ENCODE measurements around the gene TSHZ3. TPM values are rescaled to one million over a fixed set of nuclear protein-coding genes. Genes with fewer than 3 reads are reported as not detected.

The TSHZ3 gene
- total and polyA plus RNA-seq, 2 donors from 2014 or later, result 1.7 to 8.4 TPM

- Histone ChIP-seq H3K27ac (ENCODE audit: low read depth in 2 of 2, low read length in 2 of 2) (no peak overlapping the region), H3K4me1 (ENCODE audit: control insufficient read depth in 2 of 3, insufficient read depth in 2 of 3, low read depth in 1 of 3, low read length in 3 of 3) (no peaks in the 10 kb centered on the region), H3K9ac (ENCODE audit: low read length in 3 of 3) (no peak overlapping the region), H3K27me3 (ENCODE audit: control insufficient read depth, insufficient read depth, low read length) (no peaks in the 10 kb centered on the region), H3K4me3 (ENCODE audit: low read length in 3 of 3) (no peak overlapping the region), H3K9me3 (ENCODE audit: control insufficient read depth in 2 of 3, insufficient read depth in 1 of 3, low read length in 3 of 3) (no peaks in the 10 kb centered on the region), H3K36me3 (ENCODE audit: control insufficient read depth in 2 of 3, insufficient read depth in 3 of 3, low read length in 3 of 3) (no peaks in the 10 kb centered on the region)
- TF ChIP-seq CTCF (IDR thresholded peaks at IDR 0.05; ENCODE audit: borderline replicate concordance, extremely low read depth, insufficient read depth), result no peak
- FAIRE-seq (no peak), DNase-seq (peak in 4 of 5 donors; percentile 33 to 86 (median 65))
- intact Hi-C loops (cut with DNase I), result no loop called here
Measured at GRCh38 chr19:31271306-31271911, 77.8 kb downstream of the TSHZ3 start.

- intact Hi-C loops (cut with DNase I), result no loop called here
- Histone ChIP-seq H3K9me3 (ENCODE audit: control insufficient read depth in 2 of 3, insufficient read depth in 1 of 3, low read length in 3 of 3) (no peaks in the 10 kb centered on the region), H3K27me3 (ENCODE audit: control insufficient read depth, insufficient read depth, low read length) (no peaks in the 10 kb centered on the region), H3K36me3 (ENCODE audit: control insufficient read depth in 2 of 3, insufficient read depth in 3 of 3, low read length in 3 of 3) (no peaks in the 10 kb centered on the region), H3K27ac (ENCODE audit: low read depth in 2 of 2, low read length in 2 of 2) (no peak overlapping the region), H3K9ac (ENCODE audit: low read length in 3 of 3) (no peak overlapping the region), H3K4me1 (ENCODE audit: control insufficient read depth in 2 of 3, insufficient read depth in 2 of 3, low read depth in 1 of 3, low read length in 3 of 3) (no peaks in the 10 kb centered on the region), H3K4me3 (ENCODE audit: low read length in 3 of 3) (no peak overlapping the region)
- no peak for TF ChIP-seq CTCF (IDR thresholded peaks at IDR 0.05; ENCODE audit: borderline replicate concordance, extremely low read depth, insufficient read depth)
- DNase-seq (no peak), FAIRE-seq (no peak)
Measured at GRCh38 chr19:31270897-31271296, 78.3 kb downstream of the TSHZ3 start.

- Histone ChIP-seq H3K9ac (ENCODE audit: low read length in 3 of 3) (no peak overlapping the region), H3K27ac (ENCODE audit: low read depth in 2 of 2, low read length in 2 of 2) (no peak overlapping the region), H3K4me1 (ENCODE audit: control insufficient read depth in 2 of 3, insufficient read depth in 2 of 3, low read depth in 1 of 3, low read length in 3 of 3) (no peaks in the 10 kb centered on the region), H3K9me3 (ENCODE audit: control insufficient read depth in 2 of 3, insufficient read depth in 1 of 3, low read length in 3 of 3) (no peaks in the 10 kb centered on the region), H3K4me3 (ENCODE audit: low read length in 3 of 3) (no peak overlapping the region), H3K36me3 (ENCODE audit: control insufficient read depth in 2 of 3, insufficient read depth in 3 of 3, low read length in 3 of 3) (no peaks in the 10 kb centered on the region), H3K27me3 (ENCODE audit: control insufficient read depth, insufficient read depth, low read length) (no peaks in the 10 kb centered on the region)
- intact Hi-C loops (cut with DNase I), result no loop called here
- FAIRE-seq, result no peak
- peak in 3 of 5 donors; percentile 16 to 81 (median 35) for DNase-seq
- no peak for TF ChIP-seq CTCF (IDR thresholded peaks at IDR 0.05; ENCODE audit: borderline replicate concordance, extremely low read depth, insufficient read depth)
Measured at GRCh38 chr19:31269425-31270127, 79.7 kb downstream of the TSHZ3 start.

Data from kidney (tissue), 14 donors.